Choroid plexus epithelial cell (primary cell): ENCODE measurements around the gene CHEK2.
A peak's percentile ranks its signal among the peaks of the same experiment; 100 is the strongest.

ENCODE experiments used
- DNase-seq: peaks from one replicate; pipeline ENCODE4 v3.0.0-alpha.2; 2010; ENCODE audit warnings: low read depth
- H3K4me3 ChIP-seq: 2 replicates; pipeline ENCODE4 v1.5.1; 2011; ENCODE audit warnings: low read depth, mild to moderate bottlenecking, control low read depth, low read length, moderate library complexity
- CTCF ChIP-seq: conservative IDR thresholded peaks from 2 replicates; pipeline ENCODE4 v1.5.1; 2011; ENCODE audit warnings: low read depth, mild to moderate bottlenecking, control low read depth, inconsistent platforms, low read length, moderate library complexity

CHEK2 gene

GRCh38 chr22:28774378-28774777 is 32.8 kb upstream of the CHEK2 start:
- DNase-seq = no peak
- H3K4me3 ChIP-seq = no peak overlapping the region
- no peak for TF ChIP-seq CTCF

- H3K4me3 ChIP-seq = peak overlapping the region; percentile 89
- peak; percentile 45 for DNase-seq
- TF ChIP-seq CTCF = no peak
These were observed 31.8 kb upstream of the CHEK2 start for GRCh38 chr22:28773461-28773867.

GRCh38 chr22:28772633-28773460 is 31.2 kb upstream of the CHEK2 start, which contains the start of gene CCDC117:
TSS of gene CCDC117 (plus strand) at chr22:28772695. CDS start at chr22:28772850, 155 bp downstream.
- H3K4me3 ChIP-seq = peak within 1 kb of the TSS; percentile 89
- DNase-seq = peak; percentile 97
- TF ChIP-seq CTCF = no peak

- no peak for DNase-seq
- no peak for TF ChIP-seq CTCF
- H3K4me3 ChIP-seq = no peak overlapping the region
These were observed 29.7 kb upstream of the CHEK2 start for GRCh38 chr22:28771195-28771791.

GRCh38 chr22:28769394-28770085 is 27.9 kb upstream of the CHEK2 start:
- TF ChIP-seq CTCF = no peak
- DNase-seq = no peak
- no peak overlapping the region for H3K4me3 ChIP-seq

GRCh38 chr22:28768701-28769393 is 27.2 kb upstream of the CHEK2 start:
- H3K4me3 ChIP-seq = no peak overlapping the region

More at GRCh38 chr22:28768701-28769393, 27.2 kb upstream of the CHEK2 start:
- DNase-seq = no peak
- no peak for TF ChIP-seq CTCF
